Lower leg skin (tissue), 3 donors: ENCODE measurements around the gene TIGD1.

Experiments
- CTCF ChIP-seq, 3 donors: fragments of 450-650 bp; IDR thresholded peaks; one replicate each; pipeline ENCODE4 v1.5.1; 2016; ENCODE audit warnings: antibody characterized with exemption in 3 of 3, mild to moderate bottlenecking in 3 of 3, moderate library complexity in 2 of 3
- POLR2A ChIP-seq, 2 donors: fragments of 450-650 bp; IDR thresholded peaks; one replicate each; pipeline ENCODE4 v1.6.1; 2016 to 2017; ENCODE audit warnings: antibody characterized with exemption in 2 of 2, mild to moderate bottlenecking in 1 of 2, moderate library complexity in 1 of 2

GRCh38 chr2:232574674-232575403, 24.5 kb upstream of the TIGD1 start:
- TF ChIP-seq CTCF (IDR thresholded peaks at IDR 0.05) (no peak), POLR2A (IDR thresholded peaks at IDR 0.05) (no peak)
